ENCODE results near the gene LMCD1.

LMCD1 gene

GRCh38 chr3:8519774-8520448 lies 18.3 kb downstream of the LMCD1 start:
- no peak overlapping the region for H2BK120ac ChIP-seq (ENCODE audit: low read depth, low read length)
- no peak overlapping the region for H3K18ac ChIP-seq (ENCODE audit: low read length)
- no peak overlapping the region for H3K9ac ChIP-seq (ENCODE audit: low read depth, low read length, poor library complexity)
- H3K14ac ChIP-seq (ENCODE audit: low read length), result no peak overlapping the region
- no peak overlapping the region for H3K4ac ChIP-seq (ENCODE audit: low read length)
- no peak overlapping the region for H3K4me3 ChIP-seq (ENCODE audit: low read length in 2 of 2)
- H3K9me3 ChIP-seq (replicated peaks in 1 of 2; ENCODE audit: control insufficient read depth in 2 of 2, insufficient read depth in 1 of 2, low read depth in 1 of 2, low read length in 2 of 2), result peaks cover 0 to 16% of the 10 kb centered on the region in 2 donors
- peaks cover 6 to 8% of the 10 kb centered on the region in 2 donors for H3K4me1 ChIP-seq (ENCODE audit: control insufficient read depth in 2 of 2, insufficient read depth in 1 of 2, low read depth in 1 of 2, low read length in 2 of 2)
- no peak overlapping the region for H3K4me2 ChIP-seq (ENCODE audit: insufficient read depth, low read length, poor library complexity, severe bottlenecking)
- no peak overlapping the region for H2BK12ac ChIP-seq (ENCODE audit: low read length)
- no peak overlapping the region for H3K23ac ChIP-seq (ENCODE audit: low read depth, low read length, poor library complexity)
- H4K8ac ChIP-seq (ENCODE audit: low read depth, low read length), result no peak overlapping the region
- no peaks in the 10 kb centered on the region for H3K36me3 ChIP-seq (replicated peaks in 1 of 2; ENCODE audit: control insufficient read depth in 2 of 2, insufficient read depth in 2 of 2, low read length in 2 of 2)
- H2AFZ ChIP-seq (ENCODE audit: low read length), result no peak overlapping the region
- H2BK5ac ChIP-seq (ENCODE audit: low read length), result no peak overlapping the region
- H2AK5ac ChIP-seq (ENCODE audit: low read depth, low read length), result no peak overlapping the region
- H3K27me3 ChIP-seq (ENCODE audit: control insufficient read depth in 3 of 3, insufficient read depth in 3 of 3, low read depth in 1 of 3, low read length in 3 of 3), result no peaks in the 10 kb centered on the region
- H2BK15ac ChIP-seq (ENCODE audit: low read length), result no peak overlapping the region
- no CpG with 5 or more reads among the region's 2 CpGs for WGBS, 2 donors (ENCODE audit: extremely low coverage in 2 of 2, insufficient read length in 2 of 2, insufficient replicate concordance in 1 of 2)
- H3K27ac ChIP-seq (replicated peaks; ENCODE audit: low read length), result no peak overlapping the region
- no peak for DNase-seq (ENCODE audit: low spot score)
- H3K79me1 ChIP-seq (ENCODE audit: low read depth, low read length), result no peaks in the 10 kb centered on the region
- no peak overlapping the region for H4K91ac ChIP-seq (ENCODE audit: low read depth, low read length, poor library complexity)

GRCh38 chr3:8520816-8521403 lies 19.3 kb downstream of the LMCD1 start:
- H3K27ac ChIP-seq (replicated peaks; ENCODE audit: low read length), result no peak overlapping the region

GRCh38 chr3:8523041-8523440 lies 21.4 kb downstream of the LMCD1 start:
- Histone ChIP-seq H3K36me3 (replicated peaks in 1 of 2; ENCODE audit: control insufficient read depth in 2 of 2, insufficient read depth in 2 of 2, low read length in 2 of 2) (no peaks in the 10 kb centered on the region), H3K23ac (ENCODE audit: low read depth, low read length, poor library complexity) (no peak overlapping the region), H4K8ac (ENCODE audit: low read depth, low read length) (no peak overlapping the region), H2BK5ac (ENCODE audit: low read length) (no peak overlapping the region), H3K27ac (replicated peaks; ENCODE audit: low read length) (no peak overlapping the region), H2AFZ (ENCODE audit: low read length) (peak overlapping the region; percentile 4), H3K4ac (ENCODE audit: low read length) (no peak overlapping the region), H3K9me3 (replicated peaks in 1 of 2; ENCODE audit: control insufficient read depth in 2 of 2, insufficient read depth in 1 of 2, low read depth in 1 of 2, low read length in 2 of 2) (peaks cover 0 to 16% of the 10 kb centered on the region in 2 donors), H3K4me3 (ENCODE audit: low read length in 2 of 2) (no peak overlapping the region), H3K4me2 (ENCODE audit: insufficient read depth, low read length, poor library complexity, severe bottlenecking) (no peak overlapping the region), H3K18ac (ENCODE audit: low read length) (no peak overlapping the region), H3K9ac (ENCODE audit: low read depth, low read length, poor library complexity) (no peak overlapping the region), H2BK12ac (ENCODE audit: low read length) (no peak overlapping the region), H2BK15ac (ENCODE audit: low read length) (no peak overlapping the region), H4K91ac (ENCODE audit: low read depth, low read length, poor library complexity) (no peak overlapping the region), H2BK120ac (ENCODE audit: low read depth, low read length) (no peak overlapping the region), H3K14ac (ENCODE audit: low read length) (no peak overlapping the region), H3K4me1 (ENCODE audit: control insufficient read depth in 2 of 2, insufficient read depth in 1 of 2, low read depth in 1 of 2, low read length in 2 of 2) (peaks cover 6 to 8% of the 10 kb centered on the region in 2 donors), H3K27me3 (ENCODE audit: control insufficient read depth in 3 of 3, insufficient read depth in 3 of 3, low read depth in 1 of 3, low read length in 3 of 3) (no peaks in the 10 kb centered on the region), H3K79me1 (ENCODE audit: low read depth, low read length) (no peaks in the 10 kb centered on the region), H2AK5ac (ENCODE audit: low read depth, low read length) (no peak overlapping the region)
- WGBS, 2 donors (ENCODE audit: extremely low coverage in 2 of 2, insufficient read length in 2 of 2, insufficient replicate concordance in 1 of 2), result no CpG with 5 or more reads among the region's 1 CpG
- DNase-seq (ENCODE audit: low spot score), result no peak

More at GRCh38 chr3:8520816-8521403, 19.3 kb downstream of the LMCD1 start:
- Histone ChIP-seq H2BK5ac (ENCODE audit: low read length) (no peak overlapping the region), H2BK12ac (ENCODE audit: low read length) (no peak overlapping the region), H2BK15ac (ENCODE audit: low read length) (no peak overlapping the region), H3K9ac (ENCODE audit: low read depth, low read length, poor library complexity) (no peak overlapping the region), H3K14ac (ENCODE audit: low read length) (no peak overlapping the region), H2AFZ (ENCODE audit: low read length) (no peak overlapping the region), H3K79me1 (ENCODE audit: low read depth, low read length) (no peaks in the 10 kb centered on the region), H3K4me3 (ENCODE audit: low read length in 2 of 2) (no peak overlapping the region), H2AK5ac (ENCODE audit: low read depth, low read length) (no peak overlapping the region), H3K36me3 (replicated peaks in 1 of 2; ENCODE audit: control insufficient read depth in 2 of 2, insufficient read depth in 2 of 2, low read length in 2 of 2) (no peaks in the 10 kb centered on the region), H3K4me1 (ENCODE audit: control insufficient read depth in 2 of 2, insufficient read depth in 1 of 2, low read depth in 1 of 2, low read length in 2 of 2) (peaks cover 6% of the 10 kb centered on the region in 2 donors), H3K4ac (ENCODE audit: low read length) (no peak overlapping the region), H3K27me3 (ENCODE audit: control insufficient read depth in 3 of 3, insufficient read depth in 3 of 3, low read depth in 1 of 3, low read length in 3 of 3) (no peaks in the 10 kb centered on the region), H3K9me3 (replicated peaks in 1 of 2; ENCODE audit: control insufficient read depth in 2 of 2, insufficient read depth in 1 of 2, low read depth in 1 of 2, low read length in 2 of 2) (peaks cover 0 to 16% of the 10 kb centered on the region in 2 donors), H3K23ac (ENCODE audit: low read depth, low read length, poor library complexity) (no peak overlapping the region), H2BK120ac (ENCODE audit: low read depth, low read length) (no peak overlapping the region), H3K18ac (ENCODE audit: low read length) (no peak overlapping the region), H4K8ac (ENCODE audit: low read depth, low read length) (no peak overlapping the region), H4K91ac (ENCODE audit: low read depth, low read length, poor library complexity) (no peak overlapping the region), H3K4me2 (ENCODE audit: insufficient read depth, low read length, poor library complexity, severe bottlenecking) (no peak overlapping the region)
- no CpG with 5 or more reads among the region's 9 CpGs for WGBS, 2 donors (ENCODE audit: extremely low coverage in 2 of 2, insufficient read length in 2 of 2, insufficient replicate concordance in 1 of 2)
- DNase-seq (ENCODE audit: low spot score), result no peak

GRCh38 chr3:8524249-8524648 lies 22.6 kb downstream of the LMCD1 start:
- no peak overlapping the region for H4K91ac ChIP-seq (ENCODE audit: low read depth, low read length, poor library complexity)
- no peak overlapping the region for H3K27ac ChIP-seq (replicated peaks; ENCODE audit: low read length)
- H3K4ac ChIP-seq (ENCODE audit: low read length), result no peak overlapping the region
- H3K4me1 ChIP-seq (ENCODE audit: control insufficient read depth in 2 of 2, insufficient read depth in 1 of 2, low read depth in 1 of 2, low read length in 2 of 2), result peaks cover 9 to 20% of the 10 kb centered on the region in 2 donors
- peaks cover 0 to 7% of the 10 kb centered on the region in 2 donors for H3K9me3 ChIP-seq (replicated peaks in 1 of 2; ENCODE audit: control insufficient read depth in 2 of 2, insufficient read depth in 1 of 2, low read depth in 1 of 2, low read length in 2 of 2)
- DNase-seq (ENCODE audit: low spot score), result no peak
- H3K79me1 ChIP-seq (ENCODE audit: low read depth, low read length), result no peaks in the 10 kb centered on the region
- no peak overlapping the region for H4K8ac ChIP-seq (ENCODE audit: low read depth, low read length)
- no peak overlapping the region for H3K14ac ChIP-seq (ENCODE audit: low read length)
- H3K9ac ChIP-seq (ENCODE audit: low read depth, low read length, poor library complexity), result no peak overlapping the region
- no peak overlapping the region for H3K4me2 ChIP-seq (ENCODE audit: insufficient read depth, low read length, poor library complexity, severe bottlenecking)
- WGBS, 2 donors (ENCODE audit: extremely low coverage in 2 of 2, insufficient read length in 2 of 2, insufficient replicate concordance in 1 of 2), result no CpG with 5 or more reads among the region's 3 CpGs
- no peak overlapping the region for H3K23ac ChIP-seq (ENCODE audit: low read depth, low read length, poor library complexity)
- no peak overlapping the region for H2BK120ac ChIP-seq (ENCODE audit: low read depth, low read length)
- H3K36me3 ChIP-seq (replicated peaks in 1 of 2; ENCODE audit: control insufficient read depth in 2 of 2, insufficient read depth in 2 of 2, low read length in 2 of 2), result no peaks in the 10 kb centered on the region
- H2BK12ac ChIP-seq (ENCODE audit: low read length), result no peak overlapping the region
- H3K18ac ChIP-seq (ENCODE audit: low read length), result no peak overlapping the region
- H3K27me3 ChIP-seq (ENCODE audit: control insufficient read depth in 3 of 3, insufficient read depth in 3 of 3, low read depth in 1 of 3, low read length in 3 of 3), result no peaks in the 10 kb centered on the region
- no peak overlapping the region for H2BK15ac ChIP-seq (ENCODE audit: low read length)
- no peak overlapping the region for H3K4me3 ChIP-seq (ENCODE audit: low read length in 2 of 2)
- H2BK5ac ChIP-seq (ENCODE audit: low read length), result no peak overlapping the region
- no peak overlapping the region for H2AK5ac ChIP-seq (ENCODE audit: low read depth, low read length)
- H2AFZ ChIP-seq (ENCODE audit: low read length), result no peak overlapping the region

All from neuronal stem cell (in vitro differentiated cells).